ENCODE data around the gene METTL26. TPM values are rescaled to one million over a fixed set of nuclear protein-coding genes. Genes with fewer than 3 reads are reported as not detected.

The METTL26 gene
- total and polyA plus RNA-seq, 9 of the 15 experiments (the other 6 are each of a cell fraction or from before 2014, with no cell fraction given) = 7.3 to 262 (median 80.9) TPM

GRCh38 chr16:667780-668518 is 31.8 kb upstream of the METTL26 start, which contains the start of gene RHOT2 (continued):
- TF ChIP-seq NR4A1 (CRISPR knock-in tag; IDR thresholded peaks at IDR 0.05) (no peak), NR4A1 (tag; IDR thresholded peaks at IDR 0.05) (no peak; the same call in 1 of the 2 replicates), MYNN (IDR thresholded peaks at IDR 0.05) (no peak), MYNN (CRISPR knock-in tag; IDR thresholded peaks at IDR 0.05) (no peak), NRF1 (conservative IDR thresholded peaks at IDR 0.05 in 1 of 2, IDR thresholded peaks at IDR 0.05 in 1 of 2) (peak; percentile 74 to 75; a peak in 3 of 4 replicates), FOXJ2 (tag; IDR thresholded peaks at IDR 0.05) (no peak; the same call in 1 of the 2 replicates), ZZZ3 (IDR thresholded peaks at IDR 0.05) (no peak), TSC22D4 (tag; IDR thresholded peaks at IDR 0.05) (no peak), PHB2 (IDR thresholded peaks at IDR 0.05; ENCODE audit: low read depth) (no peak), BRD9 (IDR thresholded peaks at IDR 0.05; ENCODE audit: low read depth, partially characterized antibody) (no peak), ZNF197 (CRISPR knock-in tag; IDR thresholded peaks at IDR 0.05; ENCODE audit: low read depth) (0 out of 2 replicates have a peak, but pooled peaks have one; percentile 57), PREB (CRISPR knock-in tag; IDR thresholded peaks at IDR 0.05) (peak; percentile 86; the same call in 1 of the 2 replicates), PRPF4 (IDR thresholded peaks at IDR 0.05; ENCODE audit: insufficient read depth, low read depth, low read length, poor library complexity, severe bottlenecking) (no peak), HSF4 (CRISPR knock-in tag; IDR thresholded peaks at IDR 0.05; ENCODE audit: borderline replicate concordance) (no peak), ELK3 (CRISPR knock-in tag; IDR thresholded peaks at IDR 0.05) (no peak)
- TF ChIP-seq, protein P1, sequence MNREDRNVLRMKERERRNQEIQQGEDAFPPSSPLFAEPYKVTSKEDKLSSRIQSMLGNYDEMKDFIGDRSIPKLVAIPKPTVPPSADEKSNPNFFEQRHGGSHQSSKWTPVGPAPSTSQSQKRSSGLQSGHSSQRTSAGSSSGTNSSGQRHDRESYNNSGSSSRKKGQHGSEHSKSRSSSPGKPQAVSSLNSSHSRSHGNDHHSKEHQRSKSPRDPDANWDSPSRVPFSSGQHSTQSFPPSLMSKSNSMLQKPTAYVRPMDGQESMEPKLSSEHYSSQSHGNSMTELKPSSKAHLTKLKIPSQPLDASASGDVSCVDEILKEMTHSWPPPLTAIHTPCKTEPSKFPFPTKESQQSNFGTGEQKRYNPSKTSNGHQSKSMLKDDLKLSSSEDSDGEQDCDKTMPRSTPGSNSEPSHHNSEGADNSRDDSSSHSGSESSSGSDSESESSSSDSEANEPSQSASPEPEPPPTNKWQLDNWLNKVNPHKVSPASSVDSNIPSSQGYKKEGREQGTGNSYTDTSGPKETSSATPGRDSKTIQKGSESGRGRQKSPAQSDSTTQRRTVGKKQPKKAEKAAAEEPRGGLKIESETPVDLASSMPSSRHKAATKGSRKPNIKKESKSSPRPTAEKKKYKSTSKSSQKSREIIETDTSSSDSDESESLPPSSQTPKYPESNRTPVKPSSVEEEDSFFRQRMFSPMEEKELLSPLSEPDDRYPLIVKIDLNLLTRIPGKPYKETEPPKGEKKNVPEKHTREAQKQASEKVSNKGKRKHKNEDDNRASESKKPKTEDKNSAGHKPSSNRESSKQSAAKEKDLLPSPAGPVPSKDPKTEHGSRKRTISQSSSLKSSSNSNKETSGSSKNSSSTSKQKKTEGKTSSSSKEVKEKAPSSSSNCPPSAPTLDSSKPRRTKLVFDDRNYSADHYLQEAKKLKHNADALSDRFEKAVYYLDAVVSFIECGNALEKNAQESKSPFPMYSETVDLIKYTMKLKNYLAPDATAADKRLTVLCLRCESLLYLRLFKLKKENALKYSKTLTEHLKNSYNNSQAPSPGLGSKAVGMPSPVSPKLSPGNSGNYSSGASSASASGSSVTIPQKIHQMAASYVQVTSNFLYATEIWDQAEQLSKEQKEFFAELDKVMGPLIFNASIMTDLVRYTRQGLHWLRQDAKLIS (CRISPR knock-in tag; IDR thresholded peaks at IDR 0.05) = peak; percentile 81; the same call in 1 of the 2 replicates
- TF ChIP-seq, protein P2, sequence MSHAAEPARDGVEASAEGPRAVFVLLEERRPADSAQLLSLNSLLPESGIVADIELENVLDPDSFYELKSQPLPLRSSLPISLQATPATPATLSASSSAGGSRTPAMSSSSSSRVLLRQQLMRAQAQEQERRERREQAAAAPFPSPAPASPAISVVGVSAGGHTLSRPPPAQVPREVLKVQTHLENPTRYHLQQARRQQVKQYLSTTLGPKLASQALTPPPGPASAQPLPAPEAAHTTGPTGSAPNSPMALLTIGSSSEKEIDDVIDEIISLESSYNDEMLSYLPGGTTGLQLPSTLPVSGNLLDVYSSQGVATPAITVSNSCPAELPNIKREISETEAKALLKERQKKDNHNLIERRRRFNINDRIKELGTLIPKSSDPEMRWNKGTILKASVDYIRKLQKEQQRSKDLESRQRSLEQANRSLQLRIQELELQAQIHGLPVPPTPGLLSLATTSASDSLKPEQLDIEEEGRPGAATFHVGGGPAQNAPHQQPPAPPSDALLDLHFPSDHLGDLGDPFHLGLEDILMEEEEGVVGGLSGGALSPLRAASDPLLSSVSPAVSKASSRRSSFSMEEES (CRISPR knock-in tag; IDR thresholded peaks at IDR 0.05) = no peak
- TF ChIP-seq, protein P3, sequence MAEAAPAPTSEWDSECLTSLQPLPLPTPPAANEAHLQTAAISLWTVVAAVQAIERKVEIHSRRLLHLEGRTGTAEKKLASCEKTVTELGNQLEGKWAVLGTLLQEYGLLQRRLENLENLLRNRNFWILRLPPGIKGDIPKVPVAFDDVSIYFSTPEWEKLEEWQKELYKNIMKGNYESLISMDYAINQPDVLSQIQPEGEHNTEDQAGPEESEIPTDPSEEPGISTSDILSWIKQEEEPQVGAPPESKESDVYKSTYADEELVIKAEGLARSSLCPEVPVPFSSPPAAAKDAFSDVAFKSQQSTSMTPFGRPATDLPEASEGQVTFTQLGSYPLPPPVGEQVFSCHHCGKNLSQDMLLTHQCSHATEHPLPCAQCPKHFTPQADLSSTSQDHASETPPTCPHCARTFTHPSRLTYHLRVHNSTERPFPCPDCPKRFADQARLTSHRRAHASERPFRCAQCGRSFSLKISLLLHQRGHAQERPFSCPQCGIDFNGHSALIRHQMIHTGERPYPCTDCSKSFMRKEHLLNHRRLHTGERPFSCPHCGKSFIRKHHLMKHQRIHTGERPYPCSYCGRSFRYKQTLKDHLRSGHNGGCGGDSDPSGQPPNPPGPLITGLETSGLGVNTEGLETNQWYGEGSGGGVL (CRISPR knock-in tag; IDR thresholded peaks at IDR 0.05) = no peak
